Lower leg skin (tissue), 4 donors: ENCODE measurements around the gene SFT2D3. TPM values are rescaled to one million over a fixed set of nuclear protein-coding genes. Genes with fewer than 3 reads are reported as not detected.

Source experiments
- DNase-seq, 2 donors: peaks; one replicate each; pipeline ENCODE4 v3.0.0-alpha.2; 2019; ENCODE audit warnings: low spot score in 2 of 2
- H3K4me3 ChIP-seq: fragments of 200-600 bp; sonication (generic); 2 replicates; pipeline ENCODE4 v1.5.1; 2017; ENCODE audit warnings: mild to moderate bottlenecking, low read depth; ENCODE audit not compliant: poor library complexity, severe bottlenecking
- POLR2A ChIP-seq, 2 donors: fragments of 450-650 bp; IDR thresholded peaks; one replicate each; pipeline ENCODE4 v1.6.1; 2016 to 2017; ENCODE audit warnings: antibody characterized with exemption in 2 of 2, mild to moderate bottlenecking in 1 of 2, moderate library complexity in 1 of 2
- WGBS, 2 donors: methylation state at CpG; one replicate each; pipeline ENCODE4 v1.1.5; 2018; 5-methylcytosine and 5-hydroxymethylcytosine counted together
- intact Hi-C: fragments of 100-400 bp; cut with DNase I; formaldehyde crosslinking; loops from one replicate; pipeline ENCODE4 v1.15.0; 2023; ENCODE audit warnings: low total_unique reads
- total RNA-seq, 4 donors: library from RNA; depleted of rRNA; stranded (reverse); fragments of >200 nt; gene quantifications; one replicate each; pipeline ENCODE4 v1.1.0, GENCODE V29; 2016
- TF ChIP-seq, protein P1 (sequence below), 3 donors: fragments of 450-650 bp; IDR thresholded peaks; one replicate each; pipeline ENCODE4 v1.5.1; 2016; ENCODE audit warnings: antibody characterized with exemption in 3 of 3, mild to moderate bottlenecking in 3 of 3, moderate library complexity in 2 of 3

Gene SFT2D3
- total RNA-seq, 4 donors from 2014 or later, result 9.7 to 16.3 (median 13.7) TPM

DNA sequence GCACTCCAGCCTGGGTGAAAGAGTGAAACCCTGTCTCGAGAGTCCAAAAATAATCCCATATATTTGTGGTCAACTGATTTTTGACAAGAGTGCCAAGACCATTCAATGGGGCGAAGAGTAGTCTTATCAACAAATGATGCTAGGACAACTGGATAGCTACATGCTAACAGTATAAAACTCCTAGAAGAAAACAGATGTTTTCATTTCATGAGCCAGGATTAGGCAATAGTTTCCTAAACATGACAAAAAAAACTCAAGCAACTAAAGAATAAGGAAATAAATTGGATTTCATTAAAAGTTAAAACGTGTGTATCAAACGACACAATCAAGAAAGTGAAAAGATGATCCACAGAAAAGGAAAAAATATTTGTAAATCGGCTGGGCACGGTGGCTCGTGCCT, 32.2 kb upstream of the SFT2D3 start:
- TF ChIP-seq, protein P1, sequence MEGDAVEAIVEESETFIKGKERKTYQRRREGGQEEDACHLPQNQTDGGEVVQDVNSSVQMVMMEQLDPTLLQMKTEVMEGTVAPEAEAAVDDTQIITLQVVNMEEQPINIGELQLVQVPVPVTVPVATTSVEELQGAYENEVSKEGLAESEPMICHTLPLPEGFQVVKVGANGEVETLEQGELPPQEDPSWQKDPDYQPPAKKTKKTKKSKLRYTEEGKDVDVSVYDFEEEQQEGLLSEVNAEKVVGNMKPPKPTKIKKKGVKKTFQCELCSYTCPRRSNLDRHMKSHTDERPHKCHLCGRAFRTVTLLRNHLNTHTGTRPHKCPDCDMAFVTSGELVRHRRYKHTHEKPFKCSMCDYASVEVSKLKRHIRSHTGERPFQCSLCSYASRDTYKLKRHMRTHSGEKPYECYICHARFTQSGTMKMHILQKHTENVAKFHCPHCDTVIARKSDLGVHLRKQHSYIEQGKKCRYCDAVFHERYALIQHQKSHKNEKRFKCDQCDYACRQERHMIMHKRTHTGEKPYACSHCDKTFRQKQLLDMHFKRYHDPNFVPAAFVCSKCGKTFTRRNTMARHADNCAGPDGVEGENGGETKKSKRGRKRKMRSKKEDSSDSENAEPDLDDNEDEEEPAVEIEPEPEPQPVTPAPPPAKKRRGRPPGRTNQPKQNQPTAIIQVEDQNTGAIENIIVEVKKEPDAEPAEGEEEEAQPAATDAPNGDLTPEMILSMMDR (IDR thresholded peaks at IDR 0.05), result no peak
- no peak for TF ChIP-seq POLR2A (IDR thresholded peaks at IDR 0.05)
- no peak overlapping the region for H3K4me3 ChIP-seq
- intact Hi-C loops, result no loop called here
- no peak for DNase-seq
- 66 to 76% methylated on average over 7 of the region's 7 CpGs for WGBS, 2 donors

DNA sequence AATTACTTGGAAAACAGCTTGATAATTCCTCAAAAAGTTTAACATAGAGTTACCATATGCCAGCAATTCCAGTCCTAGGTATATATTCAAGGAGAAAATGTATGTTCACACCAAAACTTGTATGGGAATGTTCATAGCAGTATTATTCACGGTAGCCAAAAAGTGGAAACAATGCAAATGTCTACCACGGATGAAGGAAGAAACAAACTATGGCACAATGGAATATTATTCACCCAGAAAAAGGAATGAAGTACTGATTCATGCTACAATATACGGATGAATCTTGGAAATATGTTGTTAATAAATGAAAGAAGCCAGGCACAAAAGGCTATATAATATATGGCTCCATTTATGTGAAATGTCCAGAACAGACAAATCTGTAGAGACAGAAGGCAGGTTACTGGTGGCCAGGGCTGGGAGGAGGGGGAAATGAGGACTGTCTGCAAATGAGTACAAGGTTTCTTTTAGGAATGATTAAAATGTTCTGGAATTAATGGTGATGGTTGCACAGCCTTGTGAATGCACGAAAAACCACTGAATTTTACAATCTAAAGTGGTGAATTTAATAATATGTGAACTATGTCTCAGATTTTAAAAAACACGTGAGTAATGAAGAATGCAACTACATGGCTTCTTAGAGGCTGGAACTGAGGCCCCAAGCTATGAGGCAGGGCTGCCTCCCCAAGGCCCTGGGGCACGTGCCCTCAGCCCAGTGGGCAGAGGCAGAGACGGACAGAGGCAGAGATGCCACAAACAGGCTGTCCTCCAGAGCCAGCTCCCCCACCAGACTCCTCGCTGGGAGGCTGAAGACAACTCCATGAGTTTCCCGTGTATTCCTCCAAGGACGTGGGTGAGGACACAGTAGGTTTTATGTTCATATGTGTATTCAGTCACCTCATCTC, 31.0 kb upstream of the SFT2D3 start:
- intact Hi-C loops, result no loop called here
- WGBS, 2 donors, result 80 to 81% methylated on average over 10 of the region's 10 CpGs
- TF ChIP-seq POLR2A (IDR thresholded peaks at IDR 0.05), result no peak
- TF ChIP-seq, protein P1 (IDR thresholded peaks at IDR 0.05), result no peak
- DNase-seq, result peak in 1 of 2 donors; percentile 63
- H3K4me3 ChIP-seq, result no peak overlapping the region

DNA sequence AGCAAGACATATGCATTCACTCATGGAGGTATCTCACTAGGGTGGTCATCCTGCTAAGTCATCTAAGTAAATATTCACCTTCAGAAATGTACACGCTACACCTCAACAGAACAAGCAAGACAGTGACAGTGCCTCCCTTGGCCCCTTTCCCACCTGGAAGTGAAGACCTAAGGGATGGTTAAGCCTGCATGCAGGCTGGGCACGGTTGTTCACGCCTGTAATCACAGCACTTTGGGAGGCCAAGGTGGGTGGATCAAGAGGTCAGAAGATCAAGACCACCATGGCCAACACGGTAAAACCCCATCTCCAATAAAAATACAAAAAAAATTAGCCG, 30.4 kb upstream of the SFT2D3 start:
- WGBS, 2 donors, result 89 to 92% methylated on average over 5 of the region's 5 CpGs
- intact Hi-C loops, result no loop called here
- H3K4me3 ChIP-seq, result no peak overlapping the region
- DNase-seq, result peak in 1 of 2 donors; percentile 63
- TF ChIP-seq, protein P1 (IDR thresholded peaks at IDR 0.05), result no peak
- TF ChIP-seq POLR2A (IDR thresholded peaks at IDR 0.05), result no peak

DNA sequence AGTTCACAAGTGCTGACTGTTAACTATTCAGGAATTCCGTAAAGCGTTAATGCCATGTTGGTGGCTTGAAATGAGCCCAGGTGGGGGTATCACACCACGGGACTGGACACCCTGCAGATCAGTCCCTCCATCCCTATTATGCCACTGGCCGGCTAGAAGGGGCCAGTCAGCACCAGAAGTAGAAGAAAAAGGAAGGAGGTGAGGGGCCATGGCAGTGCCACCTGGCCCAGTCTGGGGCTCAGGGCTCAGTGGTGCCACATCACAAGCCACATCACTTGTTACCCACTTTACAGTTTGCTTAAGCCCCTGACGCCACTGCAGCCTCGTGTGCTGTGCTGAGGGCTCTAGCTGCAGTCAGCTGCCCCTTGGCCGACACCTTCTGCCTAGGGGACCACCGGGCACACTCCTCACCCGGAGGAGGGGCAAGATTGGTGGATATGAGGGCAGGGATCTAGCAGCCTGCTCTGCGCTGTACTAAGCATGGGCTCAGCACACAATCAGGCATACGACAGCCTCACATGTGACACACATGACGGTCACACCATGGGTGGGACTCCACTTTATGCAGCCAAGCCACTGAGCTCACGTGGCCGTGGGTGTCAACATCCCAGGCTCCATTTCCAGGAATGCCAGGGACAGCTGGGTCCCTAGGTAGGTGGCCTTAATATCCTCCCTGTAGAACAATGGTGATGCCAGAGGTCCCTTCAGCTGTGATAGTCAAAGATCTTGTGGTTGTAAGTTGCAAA, 29.6 kb upstream of the SFT2D3 start:
- 72 to 77% methylated on average over 14 of the region's 14 CpGs for WGBS, 2 donors
- TF ChIP-seq, protein P1 (IDR thresholded peaks at IDR 0.05), result no peak
- no peak for TF ChIP-seq POLR2A (IDR thresholded peaks at IDR 0.05)
- intact Hi-C loops, result no loop called here
- H3K4me3 ChIP-seq, result no peak overlapping the region
- DNase-seq, result peak in 1 of 2 donors; percentile 90

DNA sequence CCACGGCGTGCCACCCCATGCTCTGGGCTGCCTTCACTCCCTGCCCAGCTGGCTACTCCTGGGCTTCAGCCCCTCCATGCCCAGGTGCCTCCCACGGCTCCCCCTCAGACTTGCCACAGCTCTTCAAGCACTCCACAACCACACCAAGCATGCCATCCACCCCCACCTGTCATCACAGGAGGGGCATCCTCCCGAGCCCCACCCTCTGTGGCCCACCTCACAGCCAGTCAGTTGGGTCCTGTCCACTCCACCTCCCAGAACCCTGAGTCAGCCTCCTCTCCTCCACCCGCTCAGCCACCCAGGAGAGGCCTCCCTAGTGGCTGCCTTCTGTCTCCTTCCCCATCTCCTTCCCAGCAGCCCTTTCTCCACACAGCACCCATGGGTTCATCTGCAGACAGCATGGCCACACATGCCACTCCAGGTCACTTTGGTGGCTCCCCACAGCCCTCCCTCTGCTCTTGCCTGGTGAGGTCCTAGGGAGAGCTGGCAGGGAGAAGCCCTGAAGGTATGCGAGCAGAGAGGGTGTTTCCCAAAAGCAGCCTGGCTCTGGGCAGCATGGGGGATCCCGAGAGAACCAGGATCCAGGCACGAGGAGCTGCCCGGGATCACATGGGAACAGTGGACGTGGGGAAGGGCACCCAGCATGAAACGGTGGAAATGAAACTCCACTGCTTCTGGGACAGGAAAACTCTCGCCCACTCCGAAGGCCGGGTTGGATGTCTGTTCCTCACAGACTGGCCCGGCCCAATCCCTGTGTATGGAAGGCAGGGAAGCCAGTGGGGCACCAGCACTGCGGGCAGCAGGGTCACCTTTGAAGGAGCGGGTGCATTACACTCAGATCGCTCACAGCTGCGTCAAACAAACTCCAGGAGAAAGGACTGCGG, 28.7 kb upstream of the SFT2D3 start:
- intact Hi-C loops, result no loop called here
- DNase-seq, result peak in 1 of 2 donors; percentile 87
- no peak overlapping the region for H3K4me3 ChIP-seq
- TF ChIP-seq, protein P1 (IDR thresholded peaks at IDR 0.05), result no peak
- no peak for TF ChIP-seq POLR2A (IDR thresholded peaks at IDR 0.05)
- WGBS, 2 donors, result 70 to 71% methylated on average over 20 of the region's 20 CpGs
